ENCODE results near the gene ACO1. TPM values are rescaled to one million over a fixed set of nuclear protein-coding genes. Genes with fewer than 3 reads are reported as not detected.

The ACO1 gene
- total and polyA plus RNA-seq, 4 donors: 12.5 to 47.1 (median 21.9) TPM

- 90 to 92% methylated on average over 3 of the region's 3 CpGs for WGBS, 2 donors
- no peak for ATAC-seq (ENCODE audit: insufficient read depth, low FRiP score)
- TF ChIP-seq CTCF (IDR thresholded peaks at IDR 0.05; ENCODE audit: control extremely low read depth, extremely low read depth): no peak
- no peaks in the 10 kb centered on the region for H3K9me3 ChIP-seq (ENCODE audit: control insufficient read depth in 4 of 4, insufficient read depth in 3 of 4, low read length in 3 of 4)
- peaks cover 2 to 19% (median 11%) of the 10 kb centered on the region in 3 donors for H3K27me3 ChIP-seq (ENCODE audit: control insufficient read depth in 3 of 3, insufficient read depth in 3 of 3, low read length in 2 of 3)
- peaks cover 0 to 10% (median 5%) of the 10 kb centered on the region in 5 donors for H3K4me1 ChIP-seq (ENCODE audit: control insufficient read depth in 5 of 5, insufficient read depth in 5 of 5, low read length in 5 of 5)
- H3K4me3 ChIP-seq: no peak overlapping the region
- no peak overlapping the region for H3K27ac ChIP-seq (ENCODE audit: low read depth in 1 of 2, low read length in 1 of 2)
- no peak overlapping the region for H3K9ac ChIP-seq (ENCODE audit: insufficient read depth in 1 of 2, low read length in 2 of 2)
- no peak for DNase-seq
- no peaks in the 10 kb centered on the region for H3K36me3 ChIP-seq (ENCODE audit: control insufficient read depth in 4 of 4, insufficient read depth in 4 of 4, low read length in 4 of 4)
Observed at GRCh38 chr9:32380944-32381343, 3.5 kb upstream of the ACO1 start.

GRCh38 chr9:32382565-32383320, 1.7 kb upstream of the ACO1 start:
- 64 to 72% methylated on average over 14 of the region's 14 CpGs for WGBS, 2 donors
- Histone ChIP-seq H3K27me3 (ENCODE audit: control insufficient read depth in 3 of 3, insufficient read depth in 3 of 3, low read length in 2 of 3) (peaks cover 0 to 19% (median 11%) of the 10 kb centered on the region in 3 donors), H3K36me3 (ENCODE audit: control insufficient read depth in 4 of 4, insufficient read depth in 4 of 4, low read length in 4 of 4) (no peaks in the 10 kb centered on the region), H3K27ac (ENCODE audit: low read depth in 1 of 2, low read length in 1 of 2) (no peak overlapping the region), H3K4me1 (ENCODE audit: control insufficient read depth in 5 of 5, insufficient read depth in 5 of 5, low read length in 5 of 5) (peaks cover 0 to 11% (median 5%) of the 10 kb centered on the region in 5 donors), H3K4me3 (no peak overlapping the region), H3K9ac (ENCODE audit: insufficient read depth in 1 of 2, low read length in 2 of 2) (no peak overlapping the region), H3K9me3 (ENCODE audit: control insufficient read depth in 4 of 4, insufficient read depth in 3 of 4, low read length in 3 of 4) (no peaks in the 10 kb centered on the region)
- DNase-seq (no peak), ATAC-seq (ENCODE audit: insufficient read depth, low FRiP score) (no peak)
- TF ChIP-seq CTCF (IDR thresholded peaks at IDR 0.05; ENCODE audit: control extremely low read depth, extremely low read depth): no peak

- H3K4me3 ChIP-seq: peak overlapping the region; percentile 95
- no peaks in the 10 kb centered on the region for H3K36me3 ChIP-seq (ENCODE audit: control insufficient read depth in 4 of 4, insufficient read depth in 4 of 4, low read length in 4 of 4)
- peak overlapping the region in 1 of 2 donors; percentile 69 for H3K9ac ChIP-seq (ENCODE audit: insufficient read depth in 1 of 2, low read length in 2 of 2)
- ATAC-seq (ENCODE audit: insufficient read depth, low FRiP score) (no peak), DNase-seq (no peak)
- peaks cover 0 to 19% (median 11%) of the 10 kb centered on the region in 3 donors for H3K27me3 ChIP-seq (ENCODE audit: control insufficient read depth in 3 of 3, insufficient read depth in 3 of 3, low read length in 2 of 3)
- no peak for TF ChIP-seq CTCF (IDR thresholded peaks at IDR 0.05; ENCODE audit: control extremely low read depth, extremely low read depth)
- H3K27ac ChIP-seq (ENCODE audit: low read depth in 1 of 2, low read length in 1 of 2): peak overlapping the region; percentile 88 to 98
- whole genome bisulfite sequencing, 2 donors: 1% methylated on average over 13 of the region's 13 CpGs
- H3K4me1 ChIP-seq (ENCODE audit: control insufficient read depth in 5 of 5, insufficient read depth in 5 of 5, low read length in 5 of 5): peaks cover 0 to 11% (median 5%) of the 10 kb centered on the region in 5 donors
- no peaks in the 10 kb centered on the region for H3K9me3 ChIP-seq (ENCODE audit: control insufficient read depth in 4 of 4, insufficient read depth in 3 of 4, low read length in 3 of 4)
Observed at GRCh38 chr9:32384002-32384363, 460 bp upstream of the ACO1 start.

Measured in lung (tissue), 12 donors.